Spinal cord (tissue), 10 donors: Measurements from ENCODE around the gene MYO18B. TPM values are rescaled to one million over a fixed set of nuclear protein-coding genes. Genes with fewer than 3 reads are reported as not detected.
A peak's percentile ranks its signal among the peaks of the same experiment; 100 is the strongest.

ENCODE experiments used
- DNase-seq, 6 donors: peaks; one replicate each; pipeline versions ENCODE4 v3.0.0 to v3.0.0-alpha.2; 2013 to 2015; ENCODE audit warnings: low spot score in 6 of 6, low read depth in 4 of 6
- H3K27ac ChIP-seq: one replicate; pipeline ENCODE4 v1.5.1; 2013; ENCODE audit warnings: low read depth, low read length, control low read depth
- H3K27me3 ChIP-seq: one replicate; pipeline ENCODE4 v1.6.1; 2013; ENCODE audit warnings: low read length; ENCODE audit not compliant: control insufficient read depth, insufficient read depth
- H3K36me3 ChIP-seq: one replicate; pipeline ENCODE4 v1.6.1; 2013; ENCODE audit warnings: low read length; ENCODE audit not compliant: control insufficient read depth, insufficient read depth
- H3K4me1 ChIP-seq: one replicate; pipeline ENCODE4 v1.6.1; 2013; ENCODE audit warnings: low read length; ENCODE audit not compliant: control insufficient read depth, insufficient read depth
- H3K4me3 ChIP-seq: one replicate; pipeline ENCODE4 v1.5.1; 2013; ENCODE audit warnings: low read depth, low read length, control low read depth
- H3K9me3 ChIP-seq: one replicate; pipeline ENCODE4 v1.6.1; 2013; ENCODE audit warnings: low read length; ENCODE audit not compliant: control insufficient read depth, insufficient read depth
- WGBS: methylation state at CpG from one replicate; pipeline ENCODE4 v1.1.5; 2013; ENCODE audit warnings: missing lambda C conversion rate; ENCODE audit not compliant: insufficient coverage; 5-methylcytosine and 5-hydroxymethylcytosine counted together
- polyA plus RNA-seq, 2 donors: library from polyadenylated mRNA; unstranded; fragments of 120-200 nt; gene quantifications; one replicate each; pipeline ENCODE4 v1.2.1, GENCODE V29; 2013; ENCODE audit not compliant: insufficient read length in 2 of 2
- total RNA-seq, 2 donors: library from RNA; depleted of rRNA in 1 of 2; stranded (reverse); fragments of 120-200 nt in 1 of 2; fragments of >200 nt in 1 of 2; gene quantifications; one replicate each; pipeline versions ENCODE4 v1.2.3 to v1.2.4, GENCODE V29; 2013 to 2014
- donor health status: healthy.

The MYO18B gene
- total and polyA plus RNA-seq, 4 donors: 0.33 to 0.99 (median 0.74) TPM

GRCh38 chr22:25935266-25936058, 193.5 kb downstream of the MYO18B start:
- no peak for DNase-seq
- Histone ChIP-seq H3K27ac (no peak overlapping the region), H3K9me3 (no peaks in the 10 kb centered on the region), H3K4me1 (peaks cover 13% of the 10 kb centered on the region), H3K36me3 (no peaks in the 10 kb centered on the region), H3K27me3 (no peaks in the 10 kb centered on the region), H3K4me3 (no peak overlapping the region)
- 76% methylated on average over 6 of the region's 7 CpGs for WGBS

DNA sequence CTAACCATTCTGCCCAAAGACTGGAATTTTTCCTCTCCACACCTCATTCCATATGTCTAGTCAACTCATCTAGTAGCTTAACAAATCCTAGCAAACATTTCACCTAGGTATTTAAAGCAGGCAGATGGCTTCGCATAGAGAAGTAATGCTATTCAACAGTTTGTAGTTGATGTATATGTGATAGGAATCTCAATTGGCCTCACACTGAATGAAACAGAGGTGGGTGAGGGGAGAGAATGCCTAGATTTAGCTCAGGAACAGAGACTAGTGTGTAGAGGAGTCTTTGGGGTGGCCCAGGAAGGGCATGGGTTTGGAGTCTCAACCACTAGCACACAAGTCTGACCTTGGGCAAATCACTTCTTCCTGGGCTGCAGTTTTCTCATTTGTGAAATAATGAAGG, 196.2 kb downstream of the MYO18B start:
- Histone ChIP-seq H3K36me3 (no peaks in the 10 kb centered on the region), H3K4me3 (no peak overlapping the region), H3K4me1 (peaks cover 38% of the 10 kb centered on the region), H3K9me3 (no peaks in the 10 kb centered on the region), H3K27ac (peak overlapping the region; percentile 36), H3K27me3 (no peaks in the 10 kb centered on the region)
- WGBS: 30% methylated on average over 1 of the region's 1 CpG
- peak in 3 of 6 donors; percentile 67 to 91 (median 82) for DNase-seq

DNA sequence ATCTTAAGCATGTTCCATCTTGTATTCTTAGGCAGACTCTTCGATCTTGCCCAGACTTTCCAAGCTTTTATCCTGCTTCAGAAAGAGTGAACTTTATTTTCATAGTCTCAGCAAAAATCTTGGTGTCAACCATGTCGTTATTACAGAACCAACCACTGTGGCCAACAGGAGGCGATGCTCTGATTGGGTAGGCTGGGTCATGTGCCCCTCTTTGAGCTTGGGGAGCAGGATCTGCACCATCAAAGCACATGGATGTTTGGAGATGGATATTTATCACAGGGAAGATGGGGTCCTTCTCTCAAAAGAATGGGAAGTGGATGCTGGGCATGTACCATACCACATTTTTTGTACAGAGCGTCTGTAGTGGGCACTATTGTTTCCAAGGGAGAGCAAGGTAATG, 197.4 kb downstream of the MYO18B start:
- H3K4me1 ChIP-seq: peaks cover 42% of the 10 kb centered on the region
- 100% methylated on average over 3 of the region's 4 CpGs for whole genome bisulfite sequencing
- H3K27me3 ChIP-seq: no peaks in the 10 kb centered on the region
- no peak for DNase-seq
- H3K4me3 ChIP-seq: no peak overlapping the region
- no peaks in the 10 kb centered on the region for H3K9me3 ChIP-seq
- H3K36me3 ChIP-seq: no peaks in the 10 kb centered on the region
- no peak overlapping the region for H3K27ac ChIP-seq

DNA sequence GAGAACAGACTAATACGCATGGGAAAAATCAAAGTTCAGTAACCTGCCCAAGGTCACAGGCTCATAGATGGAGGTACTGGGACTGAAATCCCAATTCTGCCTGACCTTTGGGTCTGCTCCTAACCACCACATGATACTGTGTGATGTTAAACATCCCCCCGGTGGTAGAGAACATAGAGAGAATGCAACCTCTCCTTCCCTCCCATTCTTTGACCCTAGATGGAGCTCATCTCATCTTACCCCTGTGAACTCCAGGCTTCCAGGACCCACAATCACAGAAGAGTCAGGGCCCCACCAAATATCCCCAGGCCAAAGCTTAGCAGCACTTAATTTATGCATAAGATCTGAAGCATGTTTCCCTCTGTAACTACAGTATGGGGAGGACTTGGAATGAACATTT, 198.5 kb downstream of the MYO18B start:
- no peak for DNase-seq
- Histone ChIP-seq H3K27ac (no peak overlapping the region), H3K4me3 (no peak overlapping the region), H3K27me3 (no peaks in the 10 kb centered on the region), H3K4me1 (peaks cover 38% of the 10 kb centered on the region), H3K9me3 (no peaks in the 10 kb centered on the region), H3K36me3 (no peaks in the 10 kb centered on the region)
- 86% methylated on average over 1 of the region's 2 CpGs for WGBS

DNA sequence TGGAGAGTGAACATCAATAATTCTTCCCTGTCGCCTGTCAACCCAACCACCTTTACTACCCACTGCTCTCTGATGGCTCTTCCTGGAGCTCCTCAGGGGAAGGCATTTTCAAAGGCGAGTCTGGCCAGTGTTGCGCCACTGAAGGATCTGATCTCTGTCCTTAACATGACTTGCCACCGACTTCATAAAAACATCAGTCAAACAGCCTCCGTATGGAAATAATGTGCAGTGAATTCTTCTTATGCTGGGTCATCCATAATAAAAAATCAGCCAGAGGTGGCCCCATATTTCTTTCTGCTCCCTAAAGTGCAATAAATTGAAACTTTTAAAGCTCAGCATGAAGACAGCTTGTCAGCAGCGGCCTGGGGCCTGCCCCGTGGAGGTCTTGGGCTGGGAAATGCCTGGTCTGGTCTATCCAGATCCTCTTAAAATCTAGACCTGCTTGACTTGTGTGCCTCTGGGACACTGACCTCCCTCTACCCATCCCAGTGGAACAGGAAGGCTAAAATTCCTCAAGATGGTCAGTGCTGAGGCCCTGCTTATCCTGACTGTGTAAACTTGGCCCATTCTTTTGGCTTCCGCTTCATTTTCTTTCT, 199.5 kb downstream of the MYO18B start:
- Histone ChIP-seq H3K4me3 (no peak overlapping the region), H3K36me3 (no peaks in the 10 kb centered on the region), H3K4me1 (peaks cover 38% of the 10 kb centered on the region), H3K9me3 (no peaks in the 10 kb centered on the region), H3K27me3 (no peaks in the 10 kb centered on the region), H3K27ac (peak overlapping the region; percentile 31)
- DNase-seq: no peak
- 69% methylated on average over 6 of the region's 8 CpGs for WGBS

GRCh38 chr22:25942115-25942855, 200.3 kb downstream of the MYO18B start:
- Histone ChIP-seq H3K27ac (peak overlapping the region; percentile 31), H3K4me3 (no peak overlapping the region), H3K4me1 (peaks cover 38% of the 10 kb centered on the region), H3K27me3 (no peaks in the 10 kb centered on the region), H3K36me3 (no peaks in the 10 kb centered on the region), H3K9me3 (no peaks in the 10 kb centered on the region)
- 34% methylated on average over 8 of the region's 9 CpGs for WGBS
- peak in 2 of 6 donors; percentile 39 to 59 for DNase-seq

DNA sequence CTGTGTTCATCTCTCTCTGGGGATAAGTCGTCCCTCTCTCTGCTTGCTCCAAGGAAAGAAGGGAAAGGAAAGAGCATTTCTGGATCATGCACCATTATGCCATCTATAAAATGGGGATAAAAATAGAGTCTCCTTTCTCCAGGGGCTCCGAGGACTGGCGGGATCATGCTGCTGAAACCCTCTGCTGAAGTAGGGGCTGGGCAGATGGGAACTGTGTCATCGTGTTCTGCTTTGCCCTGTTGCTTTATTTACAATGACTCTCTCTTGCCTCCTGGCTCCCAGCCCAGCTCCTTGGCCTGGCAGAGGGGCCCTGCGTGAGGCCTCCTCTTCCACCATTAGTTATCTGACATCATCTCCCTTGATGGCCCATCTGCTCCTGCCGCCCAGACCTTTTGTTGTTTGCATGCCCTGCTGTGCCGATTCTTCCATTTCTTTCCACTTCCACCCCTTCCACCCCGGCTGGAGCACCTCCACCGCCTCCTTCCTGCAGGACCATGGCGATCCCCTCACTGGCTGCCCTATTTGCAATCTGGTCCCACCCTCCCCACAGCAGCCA, 200.9 kb downstream of the MYO18B start:
- DNase-seq: peak in 5 of 6 donors; percentile 74 to 94 (median 77)
- Histone ChIP-seq H3K27ac (peak overlapping the region; percentile 31), H3K4me1 (peaks cover 33% of the 10 kb centered on the region), H3K9me3 (no peaks in the 10 kb centered on the region), H3K4me3 (no peak overlapping the region), H3K27me3 (no peaks in the 10 kb centered on the region), H3K36me3 (no peaks in the 10 kb centered on the region)
- WGBS: 1% methylated on average over 8 of the region's 10 CpGs

- H3K4me3 ChIP-seq: no peak overlapping the region
- WGBS: 82% methylated on average over 1 of the region's 1 CpG
- no peaks in the 10 kb centered on the region for H3K36me3 ChIP-seq
- H3K27ac ChIP-seq: no peak overlapping the region
- H3K4me1 ChIP-seq: no peaks in the 10 kb centered on the region
- no peaks in the 10 kb centered on the region for H3K9me3 ChIP-seq
- no peaks in the 10 kb centered on the region for H3K27me3 ChIP-seq
- no peak for DNase-seq
Measured at GRCh38 chr22:25950111-25950510, 208.1 kb downstream of the MYO18B start.

GRCh38 chr22:25953276-25953675, 211.3 kb downstream of the MYO18B start:
- H3K4me3 ChIP-seq: no peak overlapping the region
- H3K4me1 ChIP-seq: no peaks in the 10 kb centered on the region
- DNase-seq: no peak
- no peaks in the 10 kb centered on the region for H3K9me3 ChIP-seq
- no peaks in the 10 kb centered on the region for H3K27me3 ChIP-seq
- no peaks in the 10 kb centered on the region for H3K36me3 ChIP-seq
- H3K27ac ChIP-seq: no peak overlapping the region
- 90% methylated on average over 2 of the region's 3 CpGs for WGBS
